Neural crest cell (in vitro differentiated cells): Measurements from ENCODE around the gene NGDN. TPM values are rescaled to one million over a fixed set of nuclear protein-coding genes. Genes with fewer than 3 reads are reported as not detected.
A peak's percentile ranks its signal among the peaks of the same experiment; 100 is the strongest.

Experiments used
- DNase-seq: peaks from one replicate; pipeline ENCODE4 v3.0.0; 2021; ENCODE audit warnings: low read depth, mixed read lengths, low spot score
- H3K27ac Mint-ChIP-seq: one replicate; pipeline ENCODE4 v1.8.0; 2021; ENCODE audit warnings: mild to moderate bottlenecking, mixed read lengths; ENCODE audit not compliant: unreplicated experiment
- H3K27me3 Mint-ChIP-seq: 2 replicates; pipeline ENCODE4 v1.8.0; 2021; ENCODE audit warnings: low read depth, mild to moderate bottlenecking, mixed read lengths
- H3K36me3 Mint-ChIP-seq: 2 replicates; pipeline ENCODE4 v1.8.0; 2021; ENCODE audit warnings: low read depth, mild to moderate bottlenecking, mixed read lengths
- H3K4me1 Mint-ChIP-seq: 2 replicates; pipeline ENCODE4 v1.8.0; 2021; ENCODE audit warnings: mixed read lengths
- H3K4me3 Mint-ChIP-seq: one replicate; pipeline ENCODE4 v1.8.0; 2021; ENCODE audit warnings: mild to moderate bottlenecking, mixed read lengths
- H3K9me3 Mint-ChIP-seq: 2 replicates; pipeline ENCODE4 v1.8.0; 2021; ENCODE audit warnings: mixed read lengths
- CTCF ChIP-seq: fragments of 200-600 bp; sonication (generic); conservative IDR thresholded peaks from 2 replicates; pipeline ENCODE4 v1.5.0; 2021; ENCODE audit warnings: antibody characterized with exemption, mild to moderate bottlenecking
- total RNA-seq: library from RNA; stranded (reverse); gene quantifications from 2 replicates; pipeline ENCODE4 v1.2.1, GENCODE V29; 2021

Gene NGDN
- total RNA-seq, 1 donor from 2014 or later = 53.3 TPM

- no peak overlapping the region for H3K4me3 Mint-ChIP-seq
- H3K27me3 Mint-ChIP-seq = no peaks in the 10 kb centered on the region
Measured at GRCh38 chr14:23442721-23443356, 26.7 kb upstream of the NGDN start.

GRCh38 chr14:23443411-23443812 is 26.1 kb upstream of the NGDN start:
- DNase-seq = no peak
- H3K9me3 Mint-ChIP-seq = no peaks in the 10 kb centered on the region
- no peak for TF ChIP-seq CTCF
- H3K27me3 Mint-ChIP-seq = peaks cover 3% of the 10 kb centered on the region
- no peaks in the 10 kb centered on the region for H3K36me3 Mint-ChIP-seq
- H3K4me3 Mint-ChIP-seq = no peak overlapping the region
- no peak overlapping the region for H3K27ac Mint-ChIP-seq
- peaks cover 19% of the 10 kb centered on the region for H3K4me1 Mint-ChIP-seq

More at GRCh38 chr14:23442721-23443356, 26.7 kb upstream of the NGDN start:
- Mint-ChIP-seq H3K27ac (peak overlapping the region; percentile 54), H3K9me3 (no peaks in the 10 kb centered on the region), H3K4me1 (peaks cover 24% of the 10 kb centered on the region), H3K36me3 (no peaks in the 10 kb centered on the region)
- DNase-seq = no peak
- no peak for TF ChIP-seq CTCF

- TF ChIP-seq CTCF = no peak
- peaks cover 4% of the 10 kb centered on the region for H3K27me3 Mint-ChIP-seq
- no peak overlapping the region for H3K4me3 Mint-ChIP-seq
- no peaks in the 10 kb centered on the region for H3K36me3 Mint-ChIP-seq
- H3K9me3 Mint-ChIP-seq = no peaks in the 10 kb centered on the region
- no peak for DNase-seq
- peaks cover 14% of the 10 kb centered on the region for H3K4me1 Mint-ChIP-seq
- no peak overlapping the region for H3K27ac Mint-ChIP-seq
Measured at GRCh38 chr14:23443881-23444280, 25.6 kb upstream of the NGDN start.

- peaks cover 4% of the 10 kb centered on the region for H3K27me3 Mint-ChIP-seq
- peaks cover 12% of the 10 kb centered on the region for H3K4me1 Mint-ChIP-seq
- H3K36me3 Mint-ChIP-seq = no peaks in the 10 kb centered on the region
- no peak overlapping the region for H3K4me3 Mint-ChIP-seq
- no peak for TF ChIP-seq CTCF
- H3K27ac Mint-ChIP-seq = no peak overlapping the region
- H3K9me3 Mint-ChIP-seq = no peaks in the 10 kb centered on the region
- DNase-seq = no peak
Measured at GRCh38 chr14:23444314-23444713, 25.2 kb upstream of the NGDN start.

GRCh38 chr14:23445773-23446172 is 23.7 kb upstream of the NGDN start:
- no peak for DNase-seq
- Mint-ChIP-seq H3K27ac (no peak overlapping the region), H3K4me1 (peaks cover 12% of the 10 kb centered on the region), H3K4me3 (no peak overlapping the region), H3K36me3 (no peaks in the 10 kb centered on the region), H3K9me3 (no peaks in the 10 kb centered on the region), H3K27me3 (peaks cover 7% of the 10 kb centered on the region)
- TF ChIP-seq CTCF = no peak
